Calu3 (cell line): ENCODE data around the gene CCDC171. TPM values are rescaled to one million over a fixed set of nuclear protein-coding genes. Genes with fewer than 3 reads are reported as not detected.

Experiments
- BruUV-seq: library from RNA; stranded (reverse); fragments of 400-500 nt; replicated peaks from 2 replicates; lab custom pipeline; 2021; lab: Mats Ljungman, UMichigan
- CTCF ChIA-PET: fragments of 300-600 bp; sonication (Branson Sonifier 250); formaldehyde crosslinking; loops from one replicate; lab custom pipeline; 2022; ENCODE audit warnings: antibody characterized with exemption; lab: Charles Lee
- DNase-seq: peaks from one replicate; pipeline ENCODE4 v3.0.0; 2022
- H3K27ac Mint-ChIP-seq: one replicate; pipeline ENCODE4 v1.8.0; 2022; ENCODE audit warnings: mixed read lengths; ENCODE audit not compliant: unreplicated experiment
- H3K27me3 Mint-ChIP-seq: one replicate; pipeline ENCODE4 v1.8.0; 2022; ENCODE audit warnings: mixed read lengths; ENCODE audit not compliant: unreplicated experiment
- H3K36me3 Mint-ChIP-seq: one replicate; pipeline ENCODE4 v1.8.0; 2022; ENCODE audit warnings: mild to moderate bottlenecking, moderate library complexity, mixed read lengths; ENCODE audit not compliant: insufficient read depth, unreplicated experiment
- H3K4me1 Mint-ChIP-seq: one replicate; pipeline ENCODE4 v1.8.0; 2022; ENCODE audit warnings: mild to moderate bottlenecking, low read depth, mixed read lengths; ENCODE audit not compliant: unreplicated experiment
- H3K4me3 Mint-ChIP-seq: one replicate; pipeline ENCODE4 v1.8.0; 2022; ENCODE audit warnings: mild to moderate bottlenecking, low read depth, moderate library complexity, mixed read lengths; ENCODE audit not compliant: unreplicated experiment
- H3K9me3 Mint-ChIP-seq: one replicate; pipeline ENCODE4 v1.8.0; 2022; ENCODE audit warnings: low read depth, mixed read lengths; ENCODE audit not compliant: unreplicated experiment
- CTCF ChIP-seq: fragments of 200-600 bp; IDR thresholded peaks from one replicate; pipeline ENCODE4 v1.8.0; 2022; ENCODE audit warnings: antibody characterized with exemption; ENCODE audit not compliant: unreplicated experiment
- intact Hi-C: fragments of 100-400 bp; cut with micrococcal nuclease; formaldehyde crosslinking; loops from one replicate; pipeline ENCODE4 v1.10.0; 2022; ENCODE audit not compliant: unreplicated experiment
- total RNA-seq: library from RNA; stranded (reverse); gene quantifications from 2 replicates; pipeline ENCODE4 v1.2.3, GENCODE V29; 2022

The CCDC171 gene
- total RNA-seq, 1 experiment from 2014 or later, result 2.1 TPM

- CTCF ChIA-PET, result no interaction called here
- no peaks in the 10 kb centered on the region for H3K36me3 Mint-ChIP-seq
- TF ChIP-seq CTCF, result no peak
- no TSS peak for BruUV-seq
- H3K27me3 Mint-ChIP-seq, result no peaks in the 10 kb centered on the region
- H3K4me1 Mint-ChIP-seq, result no peaks in the 10 kb centered on the region
- no peak overlapping the region for H3K4me3 Mint-ChIP-seq
- H3K27ac Mint-ChIP-seq, result no peak overlapping the region
- no peaks in the 10 kb centered on the region for H3K9me3 Mint-ChIP-seq
- intact Hi-C loops, result no loop called here
- DNase-seq, result no peak
Measured at GRCh38 chr9:15714746-15715145, 161.9 kb downstream of the CCDC171 start.

- Mint-ChIP-seq H3K27ac (no peak overlapping the region), H3K36me3 (no peaks in the 10 kb centered on the region), H3K9me3 (no peaks in the 10 kb centered on the region), H3K4me3 (no peak overlapping the region), H3K27me3 (no peaks in the 10 kb centered on the region), H3K4me1 (no peaks in the 10 kb centered on the region)
- BruUV-seq, result no TSS peak
- intact Hi-C loops, result no loop called here
- DNase-seq, result no peak
- CTCF ChIA-PET, result no interaction called here
- no peak for TF ChIP-seq CTCF
Measured at GRCh38 chr9:15717290-15717967, 164.6 kb downstream of the CCDC171 start.

- TF ChIP-seq CTCF, result no peak
- no peak for DNase-seq
- H3K4me1 Mint-ChIP-seq, result no peaks in the 10 kb centered on the region
- intact Hi-C loops, result no loop called here
- H3K27me3 Mint-ChIP-seq, result no peaks in the 10 kb centered on the region
- no peaks in the 10 kb centered on the region for H3K36me3 Mint-ChIP-seq
- CTCF ChIA-PET, result no interaction called here
- no peak overlapping the region for H3K4me3 Mint-ChIP-seq
- BruUV-seq, result no TSS peak
- no peak overlapping the region for H3K27ac Mint-ChIP-seq
- H3K9me3 Mint-ChIP-seq, result no peaks in the 10 kb centered on the region
Measured at GRCh38 chr9:15718423-15718822, 165.6 kb downstream of the CCDC171 start.

GRCh38 chr9:15720861-15721260 lies 168.0 kb downstream of the CCDC171 start:
- H3K4me1 Mint-ChIP-seq, result no peaks in the 10 kb centered on the region
- H3K4me3 Mint-ChIP-seq, result no peak overlapping the region
- CTCF ChIA-PET, result no interaction called here
- intact Hi-C loops, result no loop called here
- DNase-seq, result no peak
- no peak overlapping the region for H3K27ac Mint-ChIP-seq
- no peak for TF ChIP-seq CTCF
- BruUV-seq, result no TSS peak
- no peaks in the 10 kb centered on the region for H3K9me3 Mint-ChIP-seq
- no peaks in the 10 kb centered on the region for H3K27me3 Mint-ChIP-seq
- H3K36me3 Mint-ChIP-seq, result no peaks in the 10 kb centered on the region
